Right lobe of liver (tissue), 6 donors: ENCODE results near the gene DDX49. TPM values are rescaled to one million over a fixed set of nuclear protein-coding genes. Genes with fewer than 3 reads are reported as not detected.

ENCODE experiments used
- ATAC-seq, 4 donors: fragments of 200-7000 bp; cut with Tn5 transposase; one replicate each; pipeline ENCODE4 v1.9.1; 2020; ENCODE audit warnings: mild to moderate bottlenecking in 4 of 4, moderate library complexity in 4 of 4
- DNase-seq, 3 donors: peaks; one replicate each; pipeline ENCODE4 v3.0.0-alpha.2; 2020
- H3K27ac ChIP-seq, 3 donors: fragments of 200-600 bp; one replicate each; pipeline ENCODE4 v1.8.0; 2022
- H3K27me3 ChIP-seq, 2 donors: fragments of 200-600 bp; one replicate each; pipeline ENCODE4 v1.8.0; 2022
- H3K36me3 ChIP-seq, 4 donors: fragments of 200-600 bp; sonication (generic) in 1 of 4; one replicate each; pipeline versions ENCODE4 v1.5.1 to v1.8.0; 2017 to 2022; ENCODE audit warnings: control low read depth in 1 of 4
- H3K4me1 ChIP-seq, 4 donors: fragments of 200-600 bp; sonication (generic) in 1 of 4; one replicate each; pipeline versions ENCODE4 v1.5.1 to v1.8.0; 2017 to 2022; ENCODE audit warnings: control low read depth in 1 of 4
- H3K4me3 ChIP-seq, 3 donors: fragments of 200-600 bp; one replicate each; pipeline ENCODE4 v1.8.0; 2022
- H3K9me3 ChIP-seq, 4 donors: fragments of 200-600 bp; sonication (generic) in 1 of 4; one replicate each; pipeline versions ENCODE4 v1.5.1 to v1.8.0; 2017 to 2022; ENCODE audit warnings: control low read depth in 1 of 4
- CTCF ChIP-seq, 4 donors: fragments of 200-600 bp in 3 of 4; fragments of 450-650 bp in 1 of 4; IDR thresholded peaks; one replicate each; pipeline versions ENCODE4 v1.5.1 to v1.8.0; 2016 to 2022; ENCODE audit warnings: antibody characterized with exemption in 4 of 4, mild to moderate bottlenecking in 2 of 4
- POLR2A ChIP-seq: fragments of 450-650 bp; IDR thresholded peaks from one replicate; pipeline ENCODE4 v1.6.1; 2017; ENCODE audit warnings: antibody characterized with exemption, mild to moderate bottlenecking
- whole genome bisulfite sequencing: methylation state at CpG from one replicate; pipeline ENCODE4 v1.1.6; 2018; ENCODE audit warnings: low coverage, low lambda C conversion rate; ENCODE audit not compliant: insufficient coverage; ENCODE audit errors: missing lambda C conversion rate; 5-methylcytosine and 5-hydroxymethylcytosine counted together
- intact Hi-C, 2 donors: fragments of 100-400 bp; cut with DNase I; formaldehyde crosslinking; loops; one replicate each; pipeline versions ENCODE4 v1.11.2 to v1.14.1; 2022
- total RNA-seq, 6 experiments: library from RNA; depleted of rRNA in 2 of 6; stranded (reverse); fragments of >200 nt in 2 of 6; fragmentation: NEBNext Ultra II Directional in 3 of 6; extraction: Animal tissue kit (Norgen Biotek cat#: 25700) in 3 of 6; gene quantifications; one replicate each; pipeline versions ENCODE4 v1.1.0 to v1.2.4, GENCODE V29; 2016 to 2023
- donor health status: DM: no; HTN: yes; CAD: no.
- donor health status: DM: no; HTN: no; CAD: no.
- donor health status: DM: no; HTN: no; CAD: no.
- donor health status: DM: no; HTN: yes; CAD: no.
- donor health status: DM: no; HTN: yes; CAD: no.

The DDX49 gene
- total RNA-seq, 6 experiments from 2014 or later = 15.8 to 37.9 (median 18.5) TPM

GRCh38 chr19:18972851-18973250 lies 53.3 kb downstream of the DDX49 start:
- TF ChIP-seq POLR2A = no peak
- no peak for TF ChIP-seq CTCF (IDR thresholded peaks at IDR 0.05)
- Histone ChIP-seq H3K36me3 (no peaks in the 10 kb centered on the region), H3K27ac (peak overlapping the region in 2 of 3 donors; percentile 17 to 55), H3K4me3 (no peak overlapping the region), H3K9me3 (no peaks in the 10 kb centered on the region), H3K4me1 (no peaks in the 10 kb centered on the region), H3K27me3 (no peaks in the 10 kb centered on the region)
- DNase-seq (no peak), ATAC-seq (peak in 2 of 4 donors; percentile 9 to 45)
- 67% methylated on average over 1 of the region's 5 CpGs for WGBS
- intact Hi-C loops = no loop called here

DNA sequence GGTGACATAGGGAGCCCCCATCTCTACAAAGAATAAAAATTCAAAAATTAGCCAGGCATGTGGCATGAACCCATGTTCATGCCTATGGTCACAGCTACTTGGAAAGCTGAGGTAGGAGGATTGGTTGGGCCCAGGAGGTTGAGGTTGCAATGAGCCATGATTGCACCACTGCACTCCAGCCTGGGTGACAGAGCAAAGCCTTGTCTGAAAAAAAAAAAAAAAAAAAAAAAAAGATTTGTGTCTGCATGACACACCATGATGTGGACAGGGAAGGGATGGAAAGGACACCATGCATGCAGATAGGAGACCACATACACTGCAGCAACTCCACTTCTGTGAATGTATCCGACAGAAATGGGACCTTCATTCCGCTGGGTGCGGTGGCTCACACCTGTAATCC lies 55.5 kb downstream of the DDX49 start:
- Histone ChIP-seq H3K4me3 (no peak overlapping the region), H3K27ac (no peak overlapping the region), H3K36me3 (no peaks in the 10 kb centered on the region), H3K4me1 (peaks cover 0 to 9% (median 0%) of the 10 kb centered on the region in 4 donors), H3K27me3 (no peaks in the 10 kb centered on the region), H3K9me3 (no peaks in the 10 kb centered on the region)
- TF ChIP-seq CTCF (IDR thresholded peaks at IDR 0.05) (no peak), POLR2A (no peak)
- no peak for DNase-seq
- intact Hi-C loops = no loop called here
- no peak for ATAC-seq
- no CpG with 5 or more reads among the region's 3 CpGs for WGBS

DNA sequence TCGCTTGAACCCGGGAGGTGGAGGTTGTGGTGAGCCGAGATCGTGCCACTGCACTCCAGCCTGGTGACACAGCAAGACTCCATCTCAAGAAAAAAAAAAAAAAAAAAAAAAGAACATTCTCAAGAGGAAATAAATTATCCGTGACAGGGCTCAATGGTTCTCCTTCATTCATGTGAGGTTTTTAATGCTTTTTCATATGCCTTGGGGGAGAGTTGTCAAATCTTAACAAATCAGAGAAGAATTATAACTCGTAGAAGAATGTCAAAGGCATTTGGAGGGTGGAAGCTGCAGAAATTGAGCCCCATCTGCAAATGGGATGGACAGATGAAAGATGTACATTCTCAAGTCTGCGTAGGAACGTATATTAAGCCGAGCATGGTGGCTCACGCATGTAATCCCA lies 56.4 kb downstream of the DDX49 start:
- no peaks in the 10 kb centered on the region for H3K27me3 ChIP-seq
- H3K4me3 ChIP-seq = no peak overlapping the region
- WGBS = 73% methylated on average over 9 of the region's 10 CpGs
- DNase-seq = no peak
- H3K36me3 ChIP-seq = no peaks in the 10 kb centered on the region
- no peaks in the 10 kb centered on the region for H3K9me3 ChIP-seq
- TF ChIP-seq CTCF (IDR thresholded peaks at IDR 0.05) = no peak
- no peak for TF ChIP-seq POLR2A
- no peak overlapping the region for H3K27ac ChIP-seq
- peaks cover 0 to 9% (median 0%) of the 10 kb centered on the region in 4 donors for H3K4me1 ChIP-seq
- intact Hi-C loops = no loop called here
- no peak for ATAC-seq

Other genes starting within 250 kb of the DDX49 start
- 1 to 10 TPM; 1.7 to 7.2 (median 4.9) TPM for gene CRTC1, start 236.0 kb upstream of the DDX49 start, total RNA-seq
- under 1 TPM in 2 of 6 experiments, not detected in 4; 0.11 to 0.31 TPM for gene COMP, start 128.4 kb upstream of the DDX49 start, total RNA-seq
- gene UPF1, start 87.8 kb upstream of the DDX49 start, total RNA-seq = 10 to 100 TPM; 34.0 to 61.0 (median 41.3) TPM
- not detected for gene CERS1, start 23.6 kb upstream of the DDX49 start, total RNA-seq
- 100 to 1,000 TPM in 3 of 6 experiments, 10 to 100 TPM in 3; 67.4 to 240 (median 97.1) TPM for gene COPE, start 328 bp upstream of the DDX49 start, total RNA-seq
- gene HOMER3, start 21.5 kb downstream of the DDX49 start, total RNA-seq = 1 to 10 TPM; 2.3 to 4.7 (median 3.2) TPM
- gene SUGP2, start 113.8 kb downstream of the DDX49 start, total RNA-seq = 10 to 100 TPM; 17.4 to 36.4 (median 30.0) TPM
- gene ARMC6, start 113.9 kb downstream of the DDX49 start, total RNA-seq = 10 to 100 TPM; 19.3 to 64.8 (median 41.4) TPM
- gene SLC25A42, start 144.3 kb downstream of the DDX49 start, total RNA-seq = 10 to 100 TPM; 20.7 to 80.7 (median 69.7) TPM
- gene TMEM161A, start 218.8 kb downstream of the DDX49 start, total RNA-seq = 10 to 100 TPM; 20.2 to 29.4 (median 22.2) TPM